HepG2 (cell line): ENCODE data around the gene RAPGEF6. TPM values are rescaled to one million over a fixed set of nuclear protein-coding genes. Genes with fewer than 3 reads are reported as not detected.

Experiments
- DNMT1 ChIP-seq: sonication (generic); formaldehyde crosslinking; IDR thresholded peaks from 2 replicates; pipeline ENCODE4 v1.5.1; 2020; ENCODE audit warnings: mild to moderate bottlenecking, missing genetic modification reagents
- EEA1 ChIP-seq: sonication (generic); formaldehyde crosslinking; IDR thresholded peaks from 2 replicates; pipeline ENCODE4 v1.5.1; 2020; ENCODE audit warnings: mild to moderate bottlenecking, missing genetic modification reagents, borderline replicate concordance
- FOXP1 ChIP-seq, 2 experiments: fragments of 450-650 bp in 1 of 2; IDR thresholded peaks; 2 replicates each; pipeline ENCODE4 v1.6.1; 2017 to 2018; ENCODE audit warnings: antibody characterized with exemption in 1 of 2
- GATAD2A ChIP-seq: IDR thresholded peaks from 2 replicates; pipeline ENCODE4 v1.6.1; 2016
- GPN1 ChIP-seq: sonication (generic); formaldehyde crosslinking; IDR thresholded peaks from 2 replicates; pipeline ENCODE4 v1.5.1; 2020; ENCODE audit warnings: missing genetic modification reagents, borderline replicate concordance
- HOMEZ ChIP-seq: IDR thresholded peaks from 2 replicates; pipeline ENCODE4 v1.6.1; 2016; ENCODE audit warnings: low read depth
- ISX ChIP-seq: sonication (generic); formaldehyde crosslinking; conservative IDR thresholded peaks from 2 replicates; pipeline ENCODE4 v1.5.0; 2020; ENCODE audit warnings: missing genetic modification reagents
- NR2F1 ChIP-seq, 2 experiments: fragments of 450-650 bp in 1 of 2; formaldehyde crosslinking in 1 of 2; IDR thresholded peaks; 2 replicates each; pipeline versions ENCODE4 v1.5.0 to v1.6.1; 2016 to 2020; ENCODE audit warnings: mild to moderate bottlenecking in 1 of 2, missing compliant biosample characterization in 1 of 2, missing genetic modification reagents in 1 of 2, moderate library complexity in 1 of 2
- PHF21A ChIP-seq: sonication (generic); formaldehyde crosslinking; IDR thresholded peaks from 2 replicates; pipeline ENCODE4 v1.5.0; 2020; ENCODE audit warnings: mild to moderate bottlenecking, missing genetic modification reagents
- SOX6 ChIP-seq, 2 experiments: fragments of 450-650 bp in 1 of 2; sonication (generic) in 1 of 2; formaldehyde crosslinking in 1 of 2; IDR thresholded peaks; 2 replicates each; pipeline versions ENCODE4 v1.4.0 to v1.6.1; 2017 to 2020; ENCODE audit warnings: antibody characterized with exemption in 1 of 2, mild to moderate bottlenecking in 1 of 2, missing genetic modification reagents in 1 of 2
- WIZ ChIP-seq: sonication (generic); formaldehyde crosslinking; IDR thresholded peaks from 2 replicates; pipeline ENCODE4 v1.5.1; 2020; ENCODE audit warnings: mild to moderate bottlenecking, missing genetic modification reagents
- ZBTB14 ChIP-seq: sonication (generic); formaldehyde crosslinking; IDR thresholded peaks from 2 replicates; pipeline ENCODE4 v1.4.0; 2020; ENCODE audit warnings: missing genetic modification reagents
- ZNF407 ChIP-seq: sonication (generic); formaldehyde crosslinking; IDR thresholded peaks from one replicate; pipeline ENCODE4 v1.5.1; 2020; ENCODE audit warnings: mild to moderate bottlenecking, missing genetic modification reagents; ENCODE audit errors: not compliant biosample characterization
- ZNF503 ChIP-seq: sonication (generic); formaldehyde crosslinking; IDR thresholded peaks from 2 replicates; pipeline ENCODE4 v1.4.0; 2020; ENCODE audit warnings: missing genetic modification reagents
- ZNF569 ChIP-seq: sonication (generic); formaldehyde crosslinking; IDR thresholded peaks from 2 replicates; pipeline ENCODE4 v1.5.0; 2020; ENCODE audit warnings: mild to moderate bottlenecking, missing genetic modification reagents, moderate library complexity, borderline replicate concordance
- ZNF724P ChIP-seq: sonication (generic); formaldehyde crosslinking; IDR thresholded peaks from 2 replicates; pipeline ENCODE4 v1.8.0; 2022; ENCODE audit warnings: missing genetic modification reagents, borderline replicate concordance
- ZNF839 ChIP-seq: sonication (generic); formaldehyde crosslinking; IDR thresholded peaks from 2 replicates; pipeline ENCODE4 v1.4.0; 2020; ENCODE audit warnings: missing genetic modification reagents, mild to moderate bottlenecking, borderline replicate concordance
- ZSCAN30 ChIP-seq: sonication (generic); formaldehyde crosslinking; IDR thresholded peaks from 2 replicates; pipeline ENCODE4 v1.5.0; 2020; ENCODE audit warnings: mild to moderate bottlenecking, missing genetic modification reagents
- polyA plus RNA-seq, 8 experiments: library from polyadenylated mRNA; depleted of rRNA in 3 of 8; stranded (reverse) in 7 of 8; unstranded in 1 of 8; fragments of >200 nt; fragmentation: Illumina TruSeq in 4 of 8; extraction: Trizol in 4 of 8; gene quantifications; 2 replicates each; pipeline versions ENCODE4 v1.2.1 to v1.2.3, GENCODE V29; 2011 to 2016; ENCODE audit warnings: low read depth in 4 of 8, missing spikeins in 1 of 8, mixed read lengths in 1 of 8; ENCODE audit not compliant: insufficient read depth in 1 of 8
- total RNA-seq, 5 experiments: library from RNA; depleted of rRNA; stranded (reverse); fragments of >200 nt; fragmentation: Illumina TruSeq; extraction: Trizol; gene quantifications; 2 replicates each; pipeline ENCODE4 v1.2.3, GENCODE V29; 2016; ENCODE audit warnings: low read depth in 1 of 5

RAPGEF6 gene
- total and polyA plus RNA-seq, 2 of the 13 experiments (the other 11 are each of a cell fraction or from before 2014, with no cell fraction given), result 7.7 to 24.6 TPM

GRCh38 chr5:131539251-131539650, 95.8 kb downstream of the RAPGEF6 start (continued):
- TF ChIP-seq ZNF407 (CRISPR knock-in tag) (no peak), ISX (CRISPR knock-in tag) (no peak), WIZ (CRISPR knock-in tag) (no peak), SOX6 (IDR thresholded peaks at IDR 0.05) (no peak), SOX6 (CRISPR knock-in tag; IDR thresholded peaks at IDR 0.05) (peak; percentile 60; the same call in 1 of the 2 replicates), GATAD2A (CRISPR knock-in tag) (peak; percentile 73), ZNF569 (no peak), PHF21A (CRISPR knock-in tag) (no peak), ZBTB14 (CRISPR knock-in tag) (no peak), ZNF724P (CRISPR knock-in tag) (no peak), FOXP1 (IDR thresholded peaks at IDR 0.05) (no peak), FOXP1 (CRISPR knock-in tag; IDR thresholded peaks at IDR 0.05) (peak; percentile 72), ZSCAN30 (no peak), ZNF839 (CRISPR knock-in tag) (no peak), EEA1 (no peak), ZNF503 (CRISPR knock-in tag) (no peak), NR2F1 (CRISPR knock-in tag; IDR thresholded peaks at IDR 0.05) (no peak), GPN1 (CRISPR knock-in tag) (no peak), HOMEZ (CRISPR knock-in tag) (peak; percentile 35; the same call in 1 of the 2 replicates), DNMT1 (CRISPR knock-in tag) (no peak)
